Measurements from ENCODE around the gene APOB.

DNA sequence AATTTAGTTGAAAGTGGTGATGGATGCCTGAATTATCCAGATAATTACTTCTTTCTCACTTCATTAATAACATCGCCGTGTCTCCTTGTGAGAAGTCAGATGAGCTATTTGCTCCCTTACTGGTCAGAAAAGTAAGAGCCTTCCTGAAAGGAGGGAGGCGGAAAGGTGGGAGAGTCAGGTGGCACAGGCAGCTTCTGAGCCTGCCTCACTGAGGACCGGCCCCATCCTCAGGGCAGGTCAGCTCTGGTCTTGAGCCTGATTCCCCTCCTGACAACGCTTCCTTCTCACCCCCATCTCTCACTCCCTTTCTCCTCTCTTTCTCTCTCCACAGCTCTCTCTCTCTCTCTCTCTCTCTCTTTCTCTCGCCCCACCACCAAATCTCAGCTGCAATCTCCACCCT, 10.1 kb upstream of the APOB start:
- TF ChIP-seq, protein P1, sequence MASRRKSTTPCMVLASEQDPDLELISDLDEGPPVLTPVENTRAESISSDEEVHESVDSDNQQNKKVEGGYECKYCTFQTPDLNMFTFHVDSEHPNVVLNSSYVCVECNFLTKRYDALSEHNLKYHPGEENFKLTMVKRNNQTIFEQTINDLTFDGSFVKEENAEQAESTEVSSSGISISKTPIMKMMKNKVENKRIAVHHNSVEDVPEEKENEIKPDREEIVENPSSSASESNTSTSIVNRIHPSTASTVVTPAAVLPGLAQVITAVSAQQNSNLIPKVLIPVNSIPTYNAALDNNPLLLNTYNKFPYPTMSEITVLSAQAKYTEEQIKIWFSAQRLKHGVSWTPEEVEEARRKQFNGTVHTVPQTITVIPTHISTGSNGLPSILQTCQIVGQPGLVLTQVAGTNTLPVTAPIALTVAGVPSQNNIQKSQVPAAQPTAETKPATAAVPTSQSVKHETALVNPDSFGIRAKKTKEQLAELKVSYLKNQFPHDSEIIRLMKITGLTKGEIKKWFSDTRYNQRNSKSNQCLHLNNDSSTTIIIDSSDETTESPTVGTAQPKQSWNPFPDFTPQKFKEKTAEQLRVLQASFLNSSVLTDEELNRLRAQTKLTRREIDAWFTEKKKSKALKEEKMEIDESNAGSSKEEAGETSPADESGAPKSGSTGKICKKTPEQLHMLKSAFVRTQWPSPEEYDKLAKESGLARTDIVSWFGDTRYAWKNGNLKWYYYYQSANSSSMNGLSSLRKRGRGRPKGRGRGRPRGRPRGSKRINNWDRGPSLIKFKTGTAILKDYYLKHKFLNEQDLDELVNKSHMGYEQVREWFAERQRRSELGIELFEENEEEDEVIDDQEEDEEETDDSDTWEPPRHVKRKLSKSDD (CRISPR knock-in tag; IDR thresholded peaks at IDR 0.05; ENCODE audit: low read depth), result no peak
- TF ChIP-seq NR1H2 (CRISPR knock-in tag; IDR thresholded peaks at IDR 0.05; ENCODE audit: borderline replicate concordance, low read depth) (no peak), TOE1 (CRISPR knock-in tag; IDR thresholded peaks at IDR 0.05) (no peak), GABPB1 (CRISPR knock-in tag; IDR thresholded peaks at IDR 0.05) (no peak)
- TF ChIP-seq, protein P2, sequence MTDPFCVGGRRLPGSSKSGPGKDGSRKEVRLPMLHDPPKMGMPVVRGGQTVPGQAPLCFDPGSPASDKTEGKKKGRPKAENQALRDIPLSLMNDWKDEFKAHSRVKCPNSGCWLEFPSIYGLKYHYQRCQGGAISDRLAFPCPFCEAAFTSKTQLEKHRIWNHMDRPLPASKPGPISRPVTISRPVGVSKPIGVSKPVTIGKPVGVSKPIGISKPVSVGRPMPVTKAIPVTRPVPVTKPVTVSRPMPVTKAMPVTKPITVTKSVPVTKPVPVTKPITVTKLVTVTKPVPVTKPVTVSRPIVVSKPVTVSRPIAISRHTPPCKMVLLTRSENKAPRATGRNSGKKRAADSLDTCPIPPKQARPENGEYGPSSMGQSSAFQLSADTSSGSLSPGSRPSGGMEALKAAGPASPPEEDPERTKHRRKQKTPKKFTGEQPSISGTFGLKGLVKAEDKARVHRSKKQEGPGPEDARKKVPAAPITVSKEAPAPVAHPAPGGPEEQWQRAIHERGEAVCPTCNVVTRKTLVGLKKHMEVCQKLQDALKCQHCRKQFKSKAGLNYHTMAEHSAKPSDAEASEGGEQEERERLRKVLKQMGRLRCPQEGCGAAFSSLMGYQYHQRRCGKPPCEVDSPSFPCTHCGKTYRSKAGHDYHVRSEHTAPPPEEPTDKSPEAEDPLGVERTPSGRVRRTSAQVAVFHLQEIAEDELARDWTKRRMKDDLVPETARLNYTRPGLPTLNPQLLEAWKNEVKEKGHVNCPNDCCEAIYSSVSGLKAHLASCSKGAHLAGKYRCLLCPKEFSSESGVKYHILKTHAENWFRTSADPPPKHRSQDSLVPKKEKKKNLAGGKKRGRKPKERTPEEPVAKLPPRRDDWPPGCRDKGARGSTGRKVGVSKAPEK (CRISPR knock-in tag; IDR thresholded peaks at IDR 0.05; ENCODE audit: borderline replicate concordance), result no peak

All from HepG2 (cell line).